D721Med (cell line): ENCODE measurements around the gene AMIGO2.

Source experiments
- DNase-seq: peaks from one replicate; pipeline ENCODE4 v3.0.0; 2011; ENCODE audit warnings: low spot score; ENCODE audit not compliant: insufficient read length
- FAIRE-seq: peaks from 2 replicates; lab custom pipeline; 2011; peaks lifted over from hg19 to GRCh38; lab: Jason Lieb, UNC
- TF ChIP-seq, protein P1 (sequence below): IDR thresholded peaks from 2 replicates; pipeline ENCODE4 v1.5.1; 2012; ENCODE audit warnings: mild to moderate bottlenecking, control low read depth; ENCODE audit not compliant: insufficient read depth; ENCODE audit errors: missing control alignments

The AMIGO2 gene

DNA sequence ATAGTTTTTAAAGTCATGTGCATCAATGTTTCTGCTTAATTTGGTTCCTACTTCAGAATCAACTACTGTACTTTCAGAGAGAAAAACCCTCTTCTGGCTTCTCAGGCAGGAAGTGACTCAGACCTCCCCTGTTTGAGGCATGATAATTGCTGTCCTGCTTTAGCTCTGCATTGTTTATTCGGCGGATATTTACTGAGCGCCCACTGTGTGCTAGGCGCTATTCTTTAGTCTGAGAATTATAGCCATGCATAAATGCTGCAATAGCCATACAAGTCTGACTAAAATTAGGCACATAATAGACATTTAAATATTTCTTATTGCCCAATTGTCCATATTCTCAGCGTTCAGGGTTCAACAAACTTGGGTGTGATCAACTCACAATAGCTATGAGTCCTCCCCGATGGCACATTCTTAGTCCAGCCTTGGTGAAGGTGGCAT, 6.1 kb upstream of the AMIGO2 start:
- FAIRE-seq (no peak), DNase-seq (no peak)
- TF ChIP-seq, protein P1, sequence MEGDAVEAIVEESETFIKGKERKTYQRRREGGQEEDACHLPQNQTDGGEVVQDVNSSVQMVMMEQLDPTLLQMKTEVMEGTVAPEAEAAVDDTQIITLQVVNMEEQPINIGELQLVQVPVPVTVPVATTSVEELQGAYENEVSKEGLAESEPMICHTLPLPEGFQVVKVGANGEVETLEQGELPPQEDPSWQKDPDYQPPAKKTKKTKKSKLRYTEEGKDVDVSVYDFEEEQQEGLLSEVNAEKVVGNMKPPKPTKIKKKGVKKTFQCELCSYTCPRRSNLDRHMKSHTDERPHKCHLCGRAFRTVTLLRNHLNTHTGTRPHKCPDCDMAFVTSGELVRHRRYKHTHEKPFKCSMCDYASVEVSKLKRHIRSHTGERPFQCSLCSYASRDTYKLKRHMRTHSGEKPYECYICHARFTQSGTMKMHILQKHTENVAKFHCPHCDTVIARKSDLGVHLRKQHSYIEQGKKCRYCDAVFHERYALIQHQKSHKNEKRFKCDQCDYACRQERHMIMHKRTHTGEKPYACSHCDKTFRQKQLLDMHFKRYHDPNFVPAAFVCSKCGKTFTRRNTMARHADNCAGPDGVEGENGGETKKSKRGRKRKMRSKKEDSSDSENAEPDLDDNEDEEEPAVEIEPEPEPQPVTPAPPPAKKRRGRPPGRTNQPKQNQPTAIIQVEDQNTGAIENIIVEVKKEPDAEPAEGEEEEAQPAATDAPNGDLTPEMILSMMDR = no peak

DNA sequence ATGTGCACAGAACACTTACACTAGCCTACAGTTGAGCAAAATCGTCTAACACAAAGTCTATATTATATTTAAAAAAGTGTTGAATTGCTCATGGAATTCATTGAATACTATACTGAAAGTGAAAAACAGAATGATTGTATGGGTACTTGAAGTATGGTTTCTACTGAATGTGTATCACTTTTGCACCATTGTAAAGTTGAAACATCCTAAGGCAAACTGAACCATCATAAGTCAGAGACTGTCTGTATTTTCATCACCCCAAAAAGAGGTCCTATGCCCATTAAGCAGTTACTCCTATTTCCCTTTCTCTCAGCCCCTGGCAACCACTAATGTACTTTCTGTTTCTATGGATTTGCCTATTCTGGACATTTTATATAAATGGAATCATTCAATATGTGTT, 4.4 kb upstream of the AMIGO2 start:
- FAIRE-seq = no peak
- TF ChIP-seq, protein P1 = no peak
- DNase-seq = no peak

DNA sequence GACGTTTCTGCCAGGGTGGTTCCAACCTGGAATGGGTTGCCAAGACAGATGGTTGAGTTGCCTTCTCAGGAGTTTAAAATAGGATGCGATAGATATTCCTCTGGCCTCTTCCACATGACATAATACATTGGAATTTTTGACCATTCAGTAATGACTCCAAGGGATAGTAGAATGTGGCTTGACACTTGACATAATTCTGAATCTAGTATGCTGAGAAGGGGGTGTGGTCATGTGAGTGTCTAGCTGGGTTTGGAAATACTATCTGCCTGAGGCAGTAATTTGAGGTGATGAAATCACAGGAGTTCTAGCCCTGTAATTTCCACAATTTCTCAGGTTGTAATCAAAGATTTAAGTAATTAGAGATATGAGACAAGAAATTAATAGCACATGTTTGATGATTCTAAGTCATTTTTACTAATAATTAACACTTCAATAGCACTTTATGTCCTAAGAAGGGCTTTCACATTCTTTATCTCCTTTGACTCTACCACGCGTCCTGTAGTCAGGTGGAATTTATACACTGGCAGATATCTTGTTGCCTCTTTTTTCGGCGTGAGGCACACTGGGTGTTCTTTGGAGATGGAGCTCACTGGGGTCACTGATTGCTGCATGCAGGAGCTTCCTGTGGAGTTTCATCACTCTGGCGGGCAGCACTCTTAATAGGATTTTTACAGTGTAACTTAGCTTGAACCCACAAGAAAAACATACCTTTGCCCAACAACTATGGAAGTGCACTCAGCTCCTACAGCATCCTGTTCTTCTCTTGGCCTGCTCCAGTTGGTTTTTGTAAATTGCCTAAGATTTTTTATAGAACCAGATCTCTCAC, 3.2 kb upstream of the AMIGO2 start:
- no peak for DNase-seq
- TF ChIP-seq, protein P1 = no peak
- no peak for FAIRE-seq

- TF ChIP-seq, protein P1 = no peak
- DNase-seq = no peak
- FAIRE-seq = no peak
These were observed 2.5 kb upstream of the AMIGO2 start for GRCh38 chr12:47082283-47082682.

DNA sequence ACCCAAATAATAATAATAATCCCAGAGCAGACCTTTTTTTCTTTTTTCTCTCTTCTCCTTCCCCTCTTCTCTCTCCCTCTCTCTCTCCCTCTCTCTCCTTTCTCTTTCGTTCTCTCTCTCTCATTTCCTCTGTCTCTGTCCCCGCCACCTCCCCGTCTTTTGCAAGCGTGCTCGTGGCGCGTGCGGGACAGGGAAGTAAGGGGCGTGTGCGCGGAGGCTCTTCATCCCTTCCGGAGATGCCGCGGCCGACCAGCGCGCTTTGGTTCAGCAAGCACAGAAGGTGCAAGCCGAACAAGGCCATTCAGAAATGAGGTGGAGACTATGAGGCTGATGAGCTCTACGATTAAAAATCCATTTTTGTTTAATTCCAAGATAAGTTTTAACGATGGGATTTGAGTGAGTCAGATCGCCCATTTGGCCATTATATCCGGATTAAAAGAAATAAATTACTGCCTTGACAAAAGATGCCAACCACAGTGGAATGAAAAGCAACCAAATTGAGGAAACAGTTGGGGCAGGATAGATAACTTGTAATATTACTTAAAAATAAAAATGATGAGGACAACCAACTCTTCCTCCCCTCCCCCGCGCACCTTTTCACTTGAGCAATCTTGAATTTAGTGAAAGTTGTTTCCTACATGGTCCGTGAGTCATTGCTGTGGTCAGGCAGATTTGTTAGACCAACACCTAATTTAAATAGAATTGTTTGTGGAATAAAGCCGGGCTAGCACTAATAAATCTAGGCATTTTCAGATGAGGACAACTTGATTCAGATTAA, 1.2 kb upstream of the AMIGO2 start:
- DNase-seq = no peak
- no peak for FAIRE-seq

DNA sequence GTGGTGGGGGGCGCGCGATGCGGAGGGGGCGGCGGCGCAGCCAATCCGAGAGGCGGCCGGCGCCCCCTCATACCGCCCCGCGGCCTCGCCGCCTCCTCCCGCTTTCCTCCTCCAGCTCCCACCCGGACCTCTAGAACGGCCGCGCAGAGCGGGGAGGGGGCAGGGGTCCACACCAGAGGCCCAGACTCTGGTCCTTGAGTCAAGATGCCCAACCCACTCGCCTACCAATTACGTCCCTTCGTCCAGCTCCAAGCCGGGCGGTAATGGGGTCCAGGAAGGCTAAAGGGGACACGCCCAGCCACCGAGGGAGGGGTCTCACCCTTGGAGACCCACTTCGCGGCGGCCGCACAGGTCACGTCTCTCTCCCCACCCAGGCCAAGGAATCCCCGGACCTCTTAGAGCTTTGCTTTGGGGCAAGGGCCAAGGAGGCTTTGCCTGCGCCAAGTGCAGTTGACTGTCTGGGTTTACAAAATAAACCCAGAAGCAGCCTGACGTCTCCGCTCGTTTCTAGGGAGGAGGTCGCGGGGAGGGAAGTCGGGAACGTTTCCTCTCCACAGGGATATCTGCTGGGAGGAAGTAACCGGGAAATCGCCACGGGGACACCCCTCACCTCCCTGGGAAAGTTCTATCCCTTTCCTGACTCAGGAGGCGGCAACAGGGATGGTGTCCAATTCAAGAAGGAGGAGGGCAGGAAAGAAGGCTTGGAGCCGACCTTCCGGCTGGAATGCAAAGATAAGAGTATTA, 394 bp upstream of the AMIGO2 start:
- FAIRE-seq = no peak

More for the DNA sequence above, 1.2 kb upstream of the AMIGO2 start:
- TF ChIP-seq, protein P1 = no peak

More for the DNA sequence above, 394 bp upstream of the AMIGO2 start:
- DNase-seq = no peak
- TF ChIP-seq, protein P1 = no peak
